ENCODE measurements around the gene OPHN1. TPM values are rescaled to one million over a fixed set of nuclear protein-coding genes. Genes with fewer than 3 reads are reported as not detected.

OPHN1 gene
- total RNA-seq, 2 donors from 2014 or later: 2.5 to 4.3 TPM

DNA sequence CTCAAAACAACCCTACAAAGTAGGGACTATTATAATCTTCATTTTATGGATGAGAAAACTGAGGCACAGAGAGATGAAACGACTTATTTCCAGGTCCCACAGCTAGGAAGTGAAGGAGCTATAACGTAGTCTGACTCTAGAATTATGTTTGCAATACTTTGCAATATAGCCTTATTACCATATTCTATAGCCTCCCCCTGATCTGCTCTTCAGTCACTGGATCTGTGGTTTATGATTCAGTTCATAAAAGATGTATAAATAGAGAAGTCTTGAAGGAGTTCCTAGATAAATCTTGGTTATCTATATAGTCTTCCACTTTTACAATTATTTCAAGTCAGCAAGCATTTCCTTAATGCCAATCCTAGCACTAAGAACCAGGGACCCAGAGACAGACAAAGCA, 57.5 kb downstream of the OPHN1 start:
- no peaks in the 10 kb centered on the region for H3K9me3 ChIP-seq
- H3K4me3 ChIP-seq: no peak overlapping the region
- H3K27me3 ChIP-seq: no peaks in the 10 kb centered on the region

GRCh38 chrX:68372665-68373064, 60.6 kb downstream of the OPHN1 start:
- Histone ChIP-seq H3K36me3 (no peaks in the 10 kb centered on the region), H3K27me3 (no peaks in the 10 kb centered on the region), H3K9me3 (peaks cover 0 to 16% of the 10 kb centered on the region in 2 donors), H3K4me1 (no peaks in the 10 kb centered on the region), H3K27ac (no peak overlapping the region), H3K4me3 (no peak overlapping the region)
- no peak for TF ChIP-seq CTCF (IDR thresholded peaks at IDR 0.05)
- no peak for DNase-seq (ENCODE audit: low spot score)

More for the DNA sequence above, 57.5 kb downstream of the OPHN1 start:
- no peak for TF ChIP-seq CTCF (IDR thresholded peaks at IDR 0.05)
- Histone ChIP-seq H3K27ac (no peak overlapping the region), H3K4me1 (no peaks in the 10 kb centered on the region), H3K36me3 (no peaks in the 10 kb centered on the region)
- no peak for DNase-seq (ENCODE audit: low spot score)

- no peaks in the 10 kb centered on the region for H3K4me1 ChIP-seq
- DNase-seq (ENCODE audit: low spot score): no peak
Measured at GRCh38 chrX:68369559-68369958, 63.7 kb downstream of the OPHN1 start.

GRCh38 chrX:68365341-68365740, 68.0 kb downstream of the OPHN1 start:
- Histone ChIP-seq H3K36me3 (no peaks in the 10 kb centered on the region), H3K9me3 (peaks cover 0 to 13% of the 10 kb centered on the region in 2 donors), H3K27me3 (no peaks in the 10 kb centered on the region), H3K4me3 (no peak overlapping the region), H3K27ac (no peak overlapping the region), H3K4me1 (no peaks in the 10 kb centered on the region)
- no peak for TF ChIP-seq CTCF (IDR thresholded peaks at IDR 0.05)
- no peak for DNase-seq (ENCODE audit: low spot score)

More at GRCh38 chrX:68369559-68369958, 63.7 kb downstream of the OPHN1 start:
- Histone ChIP-seq H3K36me3 (no peaks in the 10 kb centered on the region), H3K27ac (no peak overlapping the region), H3K9me3 (peaks cover 0 to 16% of the 10 kb centered on the region in 2 donors), H3K4me3 (no peak overlapping the region), H3K27me3 (no peaks in the 10 kb centered on the region)
- TF ChIP-seq CTCF (IDR thresholded peaks at IDR 0.05): no peak

DNA sequence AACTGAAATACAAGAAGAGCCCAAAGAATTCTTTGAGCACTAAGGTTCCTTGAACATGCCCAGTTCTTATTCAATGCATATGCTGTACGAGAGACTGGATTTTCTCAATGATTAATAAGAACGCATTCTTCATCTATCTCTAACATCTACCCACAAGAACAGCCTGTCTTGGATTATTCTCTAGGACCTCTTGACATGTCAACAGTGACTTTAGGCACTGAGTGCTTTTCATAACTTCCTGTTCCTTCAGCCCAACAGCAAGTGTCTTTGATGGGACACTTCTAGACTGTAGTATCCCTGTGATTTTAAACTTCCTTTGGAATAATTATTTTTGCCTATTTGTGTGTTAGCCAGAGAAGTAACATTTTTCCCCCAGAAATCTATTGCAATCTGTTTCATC, 69.3 kb downstream of the OPHN1 start:
- Histone ChIP-seq H3K27ac (no peak overlapping the region), H3K27me3 (no peaks in the 10 kb centered on the region), H3K4me1 (no peaks in the 10 kb centered on the region), H3K36me3 (no peaks in the 10 kb centered on the region), H3K4me3 (no peak overlapping the region), H3K9me3 (no peaks in the 10 kb centered on the region)
- no peak for DNase-seq (ENCODE audit: low spot score)
- no peak for TF ChIP-seq CTCF (IDR thresholded peaks at IDR 0.05)

DNA sequence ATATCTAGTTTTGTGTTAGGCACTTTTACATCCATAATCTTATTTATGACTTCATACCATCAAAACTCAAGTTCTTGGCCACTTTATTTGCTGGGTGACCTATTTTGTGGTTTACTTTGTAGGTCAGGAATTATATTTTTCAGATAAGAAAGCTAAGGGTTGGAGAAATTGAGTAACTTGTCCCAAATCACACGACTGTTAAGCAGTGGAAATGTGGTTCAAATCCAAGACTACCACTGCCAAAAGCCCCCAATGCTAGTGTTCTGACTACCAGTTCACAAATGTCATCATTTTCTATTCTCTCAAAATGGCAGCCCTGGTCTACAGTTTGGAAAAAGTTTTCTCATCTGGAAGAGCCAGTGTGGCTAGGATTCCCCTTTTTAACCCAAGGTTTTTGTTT, 74.6 kb downstream of the OPHN1 start:
- TF ChIP-seq CTCF (IDR thresholded peaks at IDR 0.05): no peak
- Histone ChIP-seq H3K27ac (no peak overlapping the region), H3K9me3 (no peaks in the 10 kb centered on the region), H3K4me1 (no peaks in the 10 kb centered on the region), H3K4me3 (no peak overlapping the region), H3K36me3 (no peaks in the 10 kb centered on the region), H3K27me3 (no peaks in the 10 kb centered on the region)
- no peak for DNase-seq (ENCODE audit: low spot score)
